Fibroblast of pulmonary artery (primary cell): ENCODE results near the gene PPM1A.

Experiments
- DNase-seq: peaks from one replicate; pipeline ENCODE4 v3.0.0-alpha.2; 2010; ENCODE audit warnings: low read depth
- H3K4me3 ChIP-seq: replicated peaks from 2 replicates; pipeline ENCODE4 v1.5.1; 2011; ENCODE audit warnings: low read depth, mild to moderate bottlenecking, control low read depth, low read length, moderate library complexity
- TF ChIP-seq, protein P1 (sequence below): IDR thresholded peaks from 2 replicates; pipeline ENCODE4 v1.5.1; 2011; ENCODE audit warnings: mild to moderate bottlenecking, control low read depth, low read length, inconsistent platforms; ENCODE audit errors: missing control alignments

Gene PPM1A

DNA sequence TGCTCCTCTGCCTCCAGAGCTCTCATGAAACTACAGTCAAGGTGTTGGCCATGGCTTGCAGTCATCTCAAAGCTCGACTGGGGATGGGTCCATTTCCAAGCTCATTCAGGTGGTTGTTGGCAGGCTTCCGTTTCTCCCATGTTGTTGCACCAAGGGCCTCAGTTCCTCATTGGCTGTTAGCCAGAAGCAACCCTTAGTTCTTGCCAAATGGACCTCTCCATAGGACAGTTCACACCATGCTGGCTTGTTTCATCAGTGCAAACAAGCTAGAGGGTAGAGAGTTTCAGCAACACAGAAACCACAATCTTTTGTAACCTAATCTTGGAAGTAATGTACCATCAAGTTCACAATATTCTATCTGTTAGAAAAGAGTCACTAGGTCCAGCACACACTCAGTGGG lies 22.7 kb upstream of the PPM1A start:
- H3K4me3 ChIP-seq: no peak overlapping the region
- DNase-seq: no peak
- TF ChIP-seq, protein P1, sequence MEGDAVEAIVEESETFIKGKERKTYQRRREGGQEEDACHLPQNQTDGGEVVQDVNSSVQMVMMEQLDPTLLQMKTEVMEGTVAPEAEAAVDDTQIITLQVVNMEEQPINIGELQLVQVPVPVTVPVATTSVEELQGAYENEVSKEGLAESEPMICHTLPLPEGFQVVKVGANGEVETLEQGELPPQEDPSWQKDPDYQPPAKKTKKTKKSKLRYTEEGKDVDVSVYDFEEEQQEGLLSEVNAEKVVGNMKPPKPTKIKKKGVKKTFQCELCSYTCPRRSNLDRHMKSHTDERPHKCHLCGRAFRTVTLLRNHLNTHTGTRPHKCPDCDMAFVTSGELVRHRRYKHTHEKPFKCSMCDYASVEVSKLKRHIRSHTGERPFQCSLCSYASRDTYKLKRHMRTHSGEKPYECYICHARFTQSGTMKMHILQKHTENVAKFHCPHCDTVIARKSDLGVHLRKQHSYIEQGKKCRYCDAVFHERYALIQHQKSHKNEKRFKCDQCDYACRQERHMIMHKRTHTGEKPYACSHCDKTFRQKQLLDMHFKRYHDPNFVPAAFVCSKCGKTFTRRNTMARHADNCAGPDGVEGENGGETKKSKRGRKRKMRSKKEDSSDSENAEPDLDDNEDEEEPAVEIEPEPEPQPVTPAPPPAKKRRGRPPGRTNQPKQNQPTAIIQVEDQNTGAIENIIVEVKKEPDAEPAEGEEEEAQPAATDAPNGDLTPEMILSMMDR: no peak

DNA sequence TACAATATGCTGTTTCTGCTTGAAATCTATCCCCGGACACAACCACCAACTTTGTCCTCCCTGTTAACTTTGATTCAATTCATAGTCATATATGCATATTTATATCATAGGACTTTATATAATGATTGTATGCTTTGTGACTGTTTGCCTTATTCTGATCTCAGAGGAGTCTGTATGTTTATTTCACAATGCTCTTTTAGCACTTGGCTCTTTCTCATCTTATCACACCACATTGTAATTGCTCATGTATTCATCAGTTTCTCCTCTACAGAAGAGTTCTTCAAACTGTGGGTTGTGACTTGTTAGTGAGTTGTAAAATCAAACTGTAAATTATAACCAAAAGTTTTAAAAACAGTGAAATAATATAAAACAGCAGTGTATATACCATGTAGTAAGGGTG lies 21.7 kb upstream of the PPM1A start:
- DNase-seq: no peak
- H3K4me3 ChIP-seq: no peak overlapping the region
- TF ChIP-seq, protein P1: no peak

DNA sequence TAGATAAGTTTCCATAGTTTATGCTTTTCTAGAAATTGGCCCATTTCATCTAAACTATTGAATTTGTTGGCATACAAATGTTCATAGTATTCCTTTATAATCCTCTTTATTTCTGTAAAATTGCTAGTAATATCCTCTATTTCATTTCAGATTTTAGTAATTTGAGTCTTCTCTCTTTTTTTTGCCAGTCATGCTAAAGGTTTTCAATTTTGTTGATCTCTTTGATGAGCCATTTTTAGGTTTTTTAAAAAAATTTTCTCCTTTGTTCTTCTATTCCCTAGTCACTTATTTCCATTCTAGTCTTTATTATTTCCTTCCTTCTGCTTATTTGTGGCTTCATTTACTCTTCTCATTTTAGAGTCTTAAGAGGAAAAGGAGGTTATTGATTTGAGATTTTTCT lies 19.4 kb upstream of the PPM1A start:
- no peak for DNase-seq
- TF ChIP-seq, protein P1: no peak
- H3K4me3 ChIP-seq: no peak overlapping the region

DNA sequence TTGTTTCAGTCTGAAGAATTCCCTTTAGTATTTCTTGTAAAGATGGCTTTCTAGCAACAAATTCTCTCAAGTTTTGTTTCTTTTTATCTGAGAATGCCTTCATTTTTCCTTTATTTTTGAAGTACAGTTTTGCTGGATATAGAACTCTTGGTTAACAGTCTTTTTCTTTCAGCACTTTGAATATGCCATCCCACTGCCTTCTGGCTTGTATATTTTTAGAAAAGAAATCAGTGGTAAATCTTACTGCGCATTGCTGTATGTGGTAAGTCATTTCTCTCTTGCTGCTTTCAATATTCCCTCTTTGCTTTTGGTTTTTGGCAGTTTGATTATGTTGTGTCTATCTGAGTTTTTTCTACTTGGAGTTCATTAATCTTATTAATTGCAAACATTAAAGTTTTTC lies 16.8 kb upstream of the PPM1A start:
- no peak for DNase-seq
- H3K4me3 ChIP-seq: no peak overlapping the region
- TF ChIP-seq, protein P1: no peak

DNA sequence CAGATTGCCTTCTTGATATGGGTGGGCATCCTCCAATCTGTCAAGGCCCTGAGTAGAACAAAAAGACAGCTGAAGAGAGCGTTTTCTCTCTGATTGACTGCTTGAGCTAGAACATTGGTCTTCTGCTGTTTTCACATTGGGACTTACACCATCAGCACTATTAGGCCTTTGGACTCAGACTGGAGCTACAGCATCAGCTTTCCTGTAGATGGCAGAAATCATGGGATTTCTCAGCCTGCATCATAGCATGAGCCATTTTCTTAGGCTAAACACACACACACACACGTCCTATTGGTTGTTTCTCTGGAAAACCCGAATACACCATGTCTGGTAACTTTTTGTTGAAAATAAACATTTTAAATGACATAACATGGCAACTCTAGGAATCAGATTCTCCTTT lies 15.8 kb upstream of the PPM1A start:
- no peak overlapping the region for H3K4me3 ChIP-seq
- no peak for DNase-seq
- TF ChIP-seq, protein P1: no peak

DNA sequence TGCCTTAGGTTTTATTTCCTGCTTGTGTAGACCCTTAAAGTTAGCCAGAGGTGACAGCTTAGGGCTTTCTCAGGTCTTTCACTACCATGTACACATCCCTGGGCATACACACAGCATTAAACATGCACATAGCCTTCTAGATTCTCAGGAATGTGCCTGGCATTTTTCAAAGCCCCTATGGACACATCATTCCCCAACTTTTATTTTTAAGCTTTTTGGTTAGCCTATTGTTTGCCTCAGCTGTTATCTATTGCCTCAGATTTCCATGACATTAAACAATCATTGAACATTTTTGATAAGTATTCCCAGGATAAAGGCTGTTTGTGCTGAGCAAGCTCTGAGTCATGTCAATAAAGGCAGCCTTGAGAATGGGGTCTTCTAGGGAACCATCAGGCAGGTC lies 15.1 kb upstream of the PPM1A start:
- TF ChIP-seq, protein P1: no peak
- H3K4me3 ChIP-seq: no peak overlapping the region
- DNase-seq: no peak

DNA sequence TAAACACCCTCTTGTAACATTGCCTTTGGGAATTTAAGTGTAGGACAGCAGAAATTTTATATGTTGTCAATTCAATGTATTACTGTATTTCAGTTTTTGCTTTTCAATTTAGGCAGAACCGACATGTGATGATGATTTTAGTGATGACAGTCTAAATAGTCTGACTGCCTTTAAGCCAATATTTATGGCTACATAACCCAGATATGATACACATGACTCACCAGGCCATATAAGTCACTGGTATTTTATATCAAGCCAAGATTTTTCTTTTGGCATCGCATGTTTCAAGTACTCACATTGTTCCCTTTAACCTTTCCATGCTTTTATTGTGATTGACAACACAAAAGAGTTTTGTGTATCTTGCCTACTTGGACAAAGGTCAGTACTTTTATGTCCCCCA lies 13.6 kb upstream of the PPM1A start:
- DNase-seq: no peak
- no peak overlapping the region for H3K4me3 ChIP-seq
- TF ChIP-seq, protein P1: no peak
